Measurements from ENCODE around the gene AVPR1B.

- TF ChIP-seq CTCF (IDR thresholded peaks at IDR 0.05) (no peak), ZFX (IDR thresholded peaks at IDR 0.05; ENCODE audit: borderline replicate concordance) (no peak)
Observed at GRCh38 chr1:206109718-206110117, 7.5 kb downstream of the AVPR1B start.
